Progenitor cell of endocrine pancreas (in vitro differentiated cells): ENCODE data around the gene IFIT2. TPM values are rescaled to one million over a fixed set of nuclear protein-coding genes. Genes with fewer than 3 reads are reported as not detected.

Experiments used
- DNase-seq: peaks from one replicate; pipeline ENCODE4 v3.0.0; 2021; ENCODE audit warnings: low spot score; ENCODE audit not compliant: unreplicated experiment
- H3K27ac Mint-ChIP-seq: 2 replicates; pipeline ENCODE4 v1.8.0; 2021; ENCODE audit warnings: mild to moderate bottlenecking, moderate library complexity, mixed read lengths
- H3K27me3 Mint-ChIP-seq: 2 replicates; pipeline ENCODE4 v1.8.0; 2021; ENCODE audit warnings: mixed read lengths
- H3K36me3 Mint-ChIP-seq: 2 replicates; pipeline ENCODE4 v1.8.0; 2022; ENCODE audit warnings: mixed read lengths; ENCODE audit not compliant: insufficient read depth
- H3K4me1 Mint-ChIP-seq: 2 replicates; pipeline ENCODE4 v1.8.0; 2021; ENCODE audit warnings: low read depth, mixed read lengths
- H3K4me3 Mint-ChIP-seq: 2 replicates; pipeline ENCODE4 v1.8.0; 2021; ENCODE audit warnings: low read depth, mild to moderate bottlenecking, moderate library complexity, mixed read lengths
- H3K9me3 Mint-ChIP-seq: 2 replicates; pipeline ENCODE4 v1.8.0; 2021; ENCODE audit warnings: low read depth, mixed read lengths
- CTCF ChIP-seq: fragments of 200-600 bp; sonication (generic); IDR thresholded peaks from one replicate; pipeline ENCODE4 v1.5.0; 2021; ENCODE audit warnings: antibody characterized with exemption, mild to moderate bottlenecking; ENCODE audit not compliant: unreplicated experiment
- total RNA-seq: library from RNA; stranded (reverse); gene quantifications from 2 replicates; pipeline ENCODE4 v1.2.1, GENCODE V29; 2021

Gene IFIT2
- total RNA-seq, 1 donor from 2014 or later: not detected

GRCh38 chr10:89299031-89299430 is 2.8 kb upstream of the IFIT2 start:
- Mint-ChIP-seq H3K27ac (no peak overlapping the region), H3K36me3 (no peaks in the 10 kb centered on the region), H3K4me1 (peaks cover 2% of the 10 kb centered on the region), H3K27me3 (peaks cover 7% of the 10 kb centered on the region), H3K4me3 (no peak overlapping the region), H3K9me3 (peaks cover 4% of the 10 kb centered on the region)
- no peak for TF ChIP-seq CTCF
- DNase-seq: no peak

DNA sequence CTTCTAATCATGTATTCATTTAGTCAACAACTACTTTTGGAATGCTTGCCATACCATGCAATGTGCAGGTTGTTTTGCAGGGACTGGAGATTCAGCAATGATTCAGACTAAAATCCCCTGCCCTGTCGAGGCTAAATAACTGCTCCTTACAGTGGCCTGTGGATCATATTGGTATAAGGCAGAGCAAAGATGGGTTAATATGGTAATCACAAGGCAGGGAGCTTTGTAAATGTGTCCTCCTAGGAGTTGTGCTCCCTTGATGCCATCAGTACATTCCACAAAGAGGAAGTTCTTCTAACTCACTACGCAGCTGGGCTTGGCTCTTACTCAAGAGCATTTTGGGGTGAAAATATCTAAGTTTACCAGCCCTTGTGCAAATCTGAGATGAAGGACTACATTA is 614 bp upstream of the IFIT2 start:
- DNase-seq: no peak
- TF ChIP-seq CTCF: no peak
- H3K4me3 Mint-ChIP-seq: no peak overlapping the region

GRCh38 chr10:89302625-89303024 is 779 bp downstream of the IFIT2 start:
- H3K4me1 Mint-ChIP-seq: peaks cover 2% of the 10 kb centered on the region
- no peak for TF ChIP-seq CTCF
- no peak for DNase-seq
- no peak overlapping the region for H3K4me3 Mint-ChIP-seq
- H3K27me3 Mint-ChIP-seq: peaks cover 12% of the 10 kb centered on the region
- H3K9me3 Mint-ChIP-seq: peaks cover 4% of the 10 kb centered on the region
- H3K36me3 Mint-ChIP-seq: no peaks in the 10 kb centered on the region
- no peak overlapping the region for H3K27ac Mint-ChIP-seq

More for the DNA sequence above, 614 bp upstream of the IFIT2 start:
- Mint-ChIP-seq H3K4me1 (peaks cover 2% of the 10 kb centered on the region), H3K9me3 (peaks cover 4% of the 10 kb centered on the region), H3K27me3 (peaks cover 11% of the 10 kb centered on the region), H3K36me3 (no peaks in the 10 kb centered on the region), H3K27ac (no peak overlapping the region)

DNA sequence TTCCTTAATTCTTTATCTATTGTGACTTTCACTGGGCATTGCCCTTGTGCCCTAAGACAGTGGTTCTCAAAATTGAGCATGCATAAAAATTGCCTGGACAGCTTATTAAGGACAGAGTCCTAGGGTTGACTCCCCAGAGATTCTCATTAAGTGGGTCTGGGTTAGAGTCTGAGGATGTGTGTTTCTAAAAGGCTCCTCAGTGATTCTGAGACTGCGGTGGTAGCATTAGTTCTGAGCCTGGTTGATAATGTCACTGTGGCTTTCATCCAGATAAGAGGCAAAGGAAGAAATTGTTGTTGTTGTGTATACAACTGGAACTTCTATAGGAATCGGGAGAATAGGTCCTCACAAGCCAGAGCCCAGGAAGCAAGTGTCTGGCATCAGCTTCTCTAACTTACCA is 1.3 kb downstream of the IFIT2 start:
- peaks cover 2% of the 10 kb centered on the region for H3K4me1 Mint-ChIP-seq
- TF ChIP-seq CTCF: no peak
- DNase-seq: no peak
- no peak overlapping the region for H3K27ac Mint-ChIP-seq
- no peaks in the 10 kb centered on the region for H3K36me3 Mint-ChIP-seq
- peaks cover 12% of the 10 kb centered on the region for H3K27me3 Mint-ChIP-seq
- H3K4me3 Mint-ChIP-seq: no peak overlapping the region
- peaks cover 4% of the 10 kb centered on the region for H3K9me3 Mint-ChIP-seq

DNA sequence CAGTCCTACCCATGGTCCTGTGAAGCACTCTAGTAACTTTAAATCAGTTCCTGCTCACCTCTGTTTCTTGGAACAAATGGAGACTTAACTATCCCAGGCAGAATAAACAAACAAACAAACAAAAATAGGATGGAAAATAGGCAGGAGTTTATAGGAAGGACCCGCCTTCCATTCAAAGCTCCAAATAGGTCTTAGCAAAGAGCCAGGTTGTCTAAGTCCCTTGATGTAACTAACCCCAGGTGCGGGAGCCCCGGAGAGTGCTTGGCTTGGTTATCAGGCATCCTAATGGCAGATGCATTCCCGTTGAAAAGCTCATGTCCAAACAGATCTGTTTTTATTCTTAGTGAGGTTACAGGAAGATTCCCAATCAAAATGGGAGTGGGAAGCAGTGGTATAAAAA is 2.2 kb downstream of the IFIT2 start:
- Mint-ChIP-seq H3K27me3 (peaks cover 12% of the 10 kb centered on the region), H3K9me3 (peaks cover 4% of the 10 kb centered on the region), H3K4me1 (peaks cover 2% of the 10 kb centered on the region), H3K27ac (no peak overlapping the region), H3K4me3 (no peak overlapping the region), H3K36me3 (no peaks in the 10 kb centered on the region)
- DNase-seq: no peak
- no peak for TF ChIP-seq CTCF
